Activated CD4-positive, alpha-beta T cell treated with anti-CD3 and anti-CD28 coated beads, Interleukin-2, amount 50 U/mL, for 4 hours (primary cell): ENCODE measurements around the gene IL1R1.
A peak's percentile ranks its signal among the peaks of the same experiment; 100 is the strongest.

Experiments used
- DNase-seq, 2 experiments: peaks; one replicate each; pipeline ENCODE4 v3.0.0-alpha.2; 2020

IL1R1 gene

DNA sequence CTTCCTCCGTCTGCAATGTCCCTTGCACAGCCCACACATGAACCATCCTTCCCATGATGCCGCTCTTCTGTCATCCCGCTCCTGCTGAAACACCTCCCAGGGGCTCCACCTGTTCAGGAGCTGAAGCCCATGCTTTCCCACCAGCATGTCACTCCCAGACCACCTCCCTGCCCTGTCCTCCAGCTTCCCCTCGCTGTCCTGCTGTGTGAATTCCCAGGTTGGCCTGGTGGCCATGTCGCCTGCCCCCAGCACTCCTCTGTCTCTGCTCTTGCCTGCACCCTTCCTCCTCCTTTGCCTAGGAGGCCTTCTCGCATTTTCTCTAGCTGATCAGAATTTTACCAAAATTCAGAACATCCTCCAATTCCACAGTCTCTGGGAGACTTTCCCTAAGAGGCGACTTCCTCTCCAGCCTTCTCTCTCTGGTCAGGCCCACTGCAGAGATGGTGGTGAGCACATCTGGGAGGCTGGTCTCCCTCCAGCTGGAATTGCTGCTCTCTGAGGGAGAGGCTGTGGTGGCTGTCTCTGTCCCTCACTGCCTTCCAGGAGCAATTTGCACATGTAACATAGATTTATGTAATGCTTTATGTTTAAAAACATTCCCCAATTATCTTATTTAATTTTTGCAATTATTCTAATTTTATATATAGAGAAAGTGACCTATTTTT, 35.4 kb downstream of the IL1R1 start:
- no peak for DNase-seq

DNA sequence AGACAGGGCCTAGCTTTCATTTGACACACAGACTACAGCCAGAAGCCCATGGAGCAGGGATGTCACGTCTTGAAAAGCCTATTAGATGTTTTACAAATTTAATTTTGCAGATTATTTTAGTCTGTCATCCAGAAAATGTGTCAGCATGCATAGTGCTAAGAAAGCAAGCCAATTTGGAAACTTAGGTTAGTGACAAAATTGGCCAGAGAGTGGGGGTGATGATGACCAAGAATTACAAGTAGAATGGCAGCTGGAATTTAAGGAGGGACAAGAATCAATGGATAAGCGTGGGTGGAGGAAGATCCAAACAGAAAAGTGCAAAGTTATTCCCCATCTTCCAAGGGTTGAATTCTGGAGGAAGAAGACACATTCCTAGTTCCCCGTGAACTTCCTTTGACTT, 36.5 kb downstream of the IL1R1 start:
- DNase-seq, result no peak

DNA sequence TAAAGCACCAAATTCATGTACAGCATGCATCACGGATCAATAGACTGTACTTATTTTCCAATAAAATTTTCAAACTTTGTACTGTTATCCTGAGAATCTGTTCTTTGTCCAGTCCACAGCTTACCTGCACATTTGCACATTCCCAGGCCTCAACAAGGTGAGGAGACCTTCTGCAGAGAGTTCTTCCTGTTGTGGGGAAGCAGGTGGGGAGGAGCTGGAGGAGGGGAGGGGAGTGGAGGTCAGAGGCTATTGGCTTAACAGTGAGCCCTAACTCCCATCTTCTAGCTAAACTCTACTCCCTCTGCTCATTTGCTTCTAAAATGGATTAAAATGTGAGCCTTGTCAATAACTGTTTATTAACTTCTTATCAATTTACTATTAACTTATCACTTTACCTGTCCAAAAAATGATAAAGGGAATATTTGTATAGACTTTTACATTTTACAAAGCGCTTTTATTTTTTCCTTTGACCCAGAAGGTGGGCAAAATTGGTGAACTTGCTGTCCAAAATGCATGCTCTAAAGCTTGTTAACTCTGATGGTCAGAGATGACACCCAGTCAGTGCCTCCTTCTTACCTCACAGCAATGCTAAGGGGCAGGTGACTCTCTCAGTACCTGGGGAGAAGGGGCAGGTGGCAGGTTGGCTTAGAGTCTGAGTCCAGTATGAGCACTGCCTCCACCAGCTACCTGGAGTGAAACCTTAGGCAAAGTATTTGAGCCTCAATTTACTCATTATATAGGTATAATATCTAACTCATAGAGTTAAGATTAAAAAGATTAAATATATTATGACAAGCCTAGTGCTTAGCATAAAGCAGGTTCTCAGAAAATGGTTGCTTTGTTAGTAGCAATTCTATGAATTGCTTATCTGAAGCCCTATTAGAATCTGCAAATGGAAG, 37.5 kb downstream of the IL1R1 start:
- no peak for DNase-seq

DNA sequence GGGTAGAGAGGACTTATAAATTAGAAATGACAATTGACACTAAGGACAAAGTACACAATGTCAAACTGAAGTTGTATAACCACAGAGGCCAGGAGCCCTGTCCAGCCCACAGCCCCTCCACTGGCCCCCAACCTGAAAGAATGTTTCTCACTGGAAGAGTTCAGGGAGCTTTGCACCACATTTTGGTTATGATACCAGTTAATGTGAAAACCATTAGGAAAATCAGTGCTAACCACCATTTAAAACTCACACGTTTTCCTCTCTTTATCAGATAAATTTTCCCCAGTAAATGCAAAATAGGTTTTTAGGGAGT, 38.1 kb downstream of the IL1R1 start:
- no peak for DNase-seq

DNA sequence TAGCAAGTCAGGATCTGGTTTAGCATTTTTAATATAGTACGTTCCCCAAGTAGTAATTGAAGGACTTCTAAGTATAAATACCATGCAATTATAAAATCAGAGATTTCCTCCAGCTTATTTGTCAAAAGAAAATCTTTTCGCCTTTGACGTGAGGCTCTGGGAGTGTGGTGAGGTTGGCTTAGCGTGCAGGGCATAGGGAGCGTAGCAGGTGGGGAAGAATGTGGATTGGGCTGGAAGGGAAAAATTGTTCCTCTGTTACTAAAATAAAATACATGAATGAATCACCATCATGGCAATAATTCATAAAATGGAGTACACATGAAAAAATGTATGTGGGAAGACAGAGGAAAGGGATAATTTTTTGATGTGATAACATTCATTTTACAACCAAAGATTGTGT, 38.8 kb downstream of the IL1R1 start:
- DNase-seq, result no peak

DNA sequence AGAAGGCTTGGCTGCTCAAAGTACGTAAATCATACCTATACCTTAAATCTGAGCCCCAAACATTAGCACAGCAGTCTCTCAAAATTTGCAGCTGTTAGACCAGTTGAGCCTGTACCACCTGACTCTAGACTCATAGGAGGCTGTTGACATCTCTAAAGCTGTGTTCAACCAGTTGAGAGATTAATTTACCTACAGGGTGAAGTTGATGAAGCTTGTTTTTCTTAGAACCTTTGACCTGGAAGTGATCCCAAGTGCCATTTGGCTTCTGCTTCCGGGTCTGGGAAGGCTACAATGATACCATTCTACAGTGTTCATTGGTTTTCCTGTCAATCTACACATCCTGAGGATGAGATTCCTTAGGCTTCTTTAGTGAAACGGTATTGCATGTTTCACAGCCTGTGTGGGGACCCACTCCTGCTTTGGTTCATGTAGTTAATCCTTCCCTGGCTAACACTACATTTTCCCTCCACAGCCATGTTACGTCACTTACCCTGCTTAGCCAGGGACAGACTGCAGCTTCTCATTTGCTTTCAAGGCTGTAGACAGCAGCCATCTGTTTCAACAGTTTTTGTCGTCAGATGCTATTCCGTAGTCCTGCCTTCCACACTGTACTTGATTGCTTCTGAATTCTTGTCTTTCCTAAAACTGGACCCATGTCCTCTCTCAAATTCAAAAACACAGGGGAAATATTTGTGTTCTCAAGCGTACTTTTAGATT, 39.5 kb downstream of the IL1R1 start:
- DNase-seq, result no peak

DNA sequence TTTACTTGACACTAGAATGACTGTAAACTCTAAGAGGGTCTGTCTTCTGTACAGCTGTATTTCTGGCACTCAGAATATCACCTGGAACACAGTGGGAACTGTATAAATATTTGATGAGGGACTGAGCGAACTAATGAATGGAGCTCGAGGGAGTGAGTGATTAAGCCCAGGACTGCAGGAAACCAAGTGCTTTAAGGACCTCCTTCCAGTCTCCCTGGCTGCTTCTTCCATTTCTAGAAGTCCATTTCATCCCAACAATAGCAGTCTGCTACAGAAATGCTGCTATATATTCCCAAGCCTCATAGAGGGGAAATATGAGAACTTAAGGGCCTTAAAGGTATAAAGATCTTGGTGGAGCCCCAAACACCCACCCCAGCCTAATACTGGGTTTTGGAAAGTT, 41.5 kb downstream of the IL1R1 start:
- DNase-seq, result no peak

DNA sequence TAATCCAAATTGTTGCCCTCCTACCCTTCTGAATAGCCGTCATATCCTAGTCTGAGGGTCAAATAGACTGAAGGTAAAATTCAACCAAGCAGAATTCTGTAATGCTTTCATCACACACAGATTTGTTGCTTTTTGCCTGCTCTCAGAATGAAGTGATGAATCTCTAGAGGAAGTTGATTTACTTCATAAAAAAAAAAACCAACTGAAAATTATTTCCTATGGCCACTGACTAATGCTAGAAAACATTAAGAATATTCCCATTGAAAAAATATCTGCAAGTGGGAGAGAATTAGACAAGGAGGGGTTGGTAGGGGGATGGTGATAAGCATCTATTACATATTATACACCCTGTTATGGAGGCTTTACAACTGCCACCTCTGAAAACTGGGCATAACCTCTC, 42.0 kb downstream of the IL1R1 start:
- no peak for DNase-seq

DNA sequence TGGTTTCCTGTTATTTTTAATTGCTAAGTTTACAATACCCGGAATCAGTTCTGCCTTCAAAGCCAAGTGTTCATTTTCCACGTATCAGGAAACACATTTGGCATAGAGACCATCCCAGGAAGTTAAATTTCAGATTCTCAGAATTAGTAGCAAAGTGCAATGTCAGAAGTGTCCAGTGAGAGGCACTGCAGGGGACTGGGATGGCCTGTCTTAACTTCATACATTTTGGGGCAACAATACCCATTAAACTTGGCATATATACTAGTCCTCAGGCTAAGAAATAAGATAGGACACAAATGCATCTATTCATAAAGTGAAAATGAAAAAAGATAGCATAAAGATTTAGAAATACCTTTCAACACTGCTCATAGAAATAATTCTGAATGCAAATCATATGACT, 42.8 kb downstream of the IL1R1 start:
- DNase-seq, result no peak

DNA sequence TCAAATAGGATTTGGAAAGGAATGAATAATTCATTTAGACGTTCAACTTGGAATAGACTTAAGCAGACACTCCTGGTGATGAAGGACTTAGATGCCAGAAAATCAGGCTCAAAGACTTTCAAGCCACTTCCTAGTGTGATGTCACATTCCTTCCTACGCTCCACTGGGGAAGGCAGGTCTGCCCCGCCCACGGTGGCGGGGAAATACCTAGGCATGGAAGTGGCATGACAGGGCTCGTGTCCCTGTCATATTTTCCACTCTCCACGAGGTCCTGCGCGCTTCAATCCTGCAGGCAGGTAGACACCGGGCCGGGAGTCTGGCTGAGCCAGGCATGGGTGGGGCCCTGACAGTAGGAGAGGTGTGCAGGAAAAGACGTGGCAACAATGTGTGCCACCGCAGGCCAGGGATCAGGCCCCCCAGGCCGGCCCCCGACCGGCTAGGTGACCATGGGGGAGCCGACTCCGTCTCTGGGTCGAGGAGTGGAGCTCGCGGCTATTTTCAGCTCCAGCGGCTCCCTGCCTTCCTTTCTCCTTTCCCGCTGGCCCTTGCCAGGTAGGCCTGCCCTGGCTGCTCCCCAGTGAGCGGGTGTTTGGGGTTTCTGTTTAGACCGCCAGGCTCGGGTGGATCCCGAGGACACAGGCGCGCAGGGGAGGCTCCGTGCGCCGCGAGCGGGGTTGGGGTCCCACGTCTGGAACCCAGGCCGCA, 44.4 kb downstream of the IL1R1 start, which contains the start of gene IL1RL2:
Gene IL1RL2, plus strand, starts transcription at position 233 of the 705 bp plus-strand sequence. CDS start 845 bp downstream, outside the sequence.
- peak in 1 of 2 experiments; percentile 45 for DNase-seq

DNA sequence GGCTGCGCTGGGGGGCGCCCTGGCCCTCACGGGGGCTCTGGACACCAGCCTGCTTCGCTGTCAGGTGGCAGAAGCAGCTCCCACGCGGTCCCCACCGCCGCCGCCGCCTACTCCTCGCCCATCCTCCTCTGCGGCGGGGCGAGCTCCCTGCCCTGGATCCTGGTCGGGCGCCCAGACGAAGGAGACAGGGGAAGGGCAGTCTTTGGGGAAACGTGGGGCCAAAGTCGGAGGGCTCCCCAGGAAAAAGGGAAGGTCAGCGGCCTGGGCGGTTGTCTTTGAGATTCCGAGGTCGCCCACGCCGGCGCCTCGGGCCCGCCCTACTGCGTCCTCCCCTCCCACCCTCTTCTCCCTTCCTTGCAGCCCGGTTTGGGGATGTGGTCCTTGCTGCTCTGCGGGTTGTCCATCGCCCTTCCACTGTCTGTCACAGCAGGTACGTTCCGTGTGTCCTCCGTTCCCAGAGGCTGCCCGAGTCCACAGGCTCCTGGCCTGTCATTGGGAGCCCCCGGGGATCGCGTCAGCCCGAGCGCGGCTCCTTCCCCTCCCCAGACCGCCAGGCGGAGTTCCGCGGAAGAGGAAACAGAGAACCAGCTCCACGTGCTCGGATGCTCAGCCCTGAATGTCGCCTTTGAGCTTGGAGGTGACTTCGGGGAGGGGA, 45.1 kb downstream of the IL1R1 start:
- DNase-seq, result peak; percentile 55 to 58

DNA sequence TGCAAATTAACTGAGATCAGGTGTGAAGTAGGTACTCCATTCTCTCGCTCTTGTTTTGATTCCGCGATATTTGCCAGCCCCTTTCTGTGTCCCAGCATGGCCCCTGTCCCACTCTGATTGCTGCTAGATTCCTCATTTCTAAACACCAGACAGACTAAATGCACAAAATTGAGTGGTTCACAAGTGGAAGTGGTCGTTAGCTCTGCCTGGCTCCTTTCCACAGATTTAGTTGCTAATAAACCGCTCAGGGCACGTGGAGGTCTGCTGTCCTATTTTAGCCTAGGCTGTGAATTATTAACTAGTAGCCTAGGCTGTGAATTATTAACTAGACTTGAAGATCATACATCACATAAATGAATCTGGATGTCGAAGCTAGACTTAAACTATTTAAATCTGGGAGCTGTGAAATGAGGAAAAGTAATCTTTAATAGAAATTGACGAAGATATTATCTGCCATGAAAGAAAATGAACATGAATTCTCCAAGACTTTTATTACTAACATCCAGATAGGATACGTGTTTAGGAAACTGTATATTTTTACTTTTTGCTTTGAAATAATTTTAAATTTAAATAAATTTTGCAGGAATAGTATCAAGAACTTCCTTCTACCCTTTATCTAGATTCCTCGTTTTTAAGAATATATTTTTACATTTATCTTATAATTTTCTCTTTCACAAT, 48.0 kb downstream of the IL1R1 start:
- no peak for DNase-seq

DNA sequence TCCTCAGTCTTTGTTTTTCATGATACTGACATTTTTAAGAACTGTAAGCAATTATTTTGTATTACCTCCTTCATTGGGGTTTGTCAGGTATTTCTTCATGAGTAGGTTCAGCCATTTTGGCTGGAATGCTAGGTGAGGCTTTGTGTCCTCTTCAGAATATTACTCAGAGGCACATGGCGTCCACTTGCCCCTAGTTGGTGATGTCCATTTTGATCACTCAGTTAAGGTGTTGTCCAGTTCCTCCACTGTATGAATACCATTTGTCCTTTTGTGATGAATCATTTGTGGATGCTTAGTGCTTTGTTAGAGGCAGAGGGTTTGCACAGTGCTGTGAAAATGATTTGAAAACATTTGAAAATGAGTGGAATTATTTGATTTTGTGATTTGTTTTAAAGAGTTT, 49.0 kb downstream of the IL1R1 start:
- DNase-seq, result no peak

DNA sequence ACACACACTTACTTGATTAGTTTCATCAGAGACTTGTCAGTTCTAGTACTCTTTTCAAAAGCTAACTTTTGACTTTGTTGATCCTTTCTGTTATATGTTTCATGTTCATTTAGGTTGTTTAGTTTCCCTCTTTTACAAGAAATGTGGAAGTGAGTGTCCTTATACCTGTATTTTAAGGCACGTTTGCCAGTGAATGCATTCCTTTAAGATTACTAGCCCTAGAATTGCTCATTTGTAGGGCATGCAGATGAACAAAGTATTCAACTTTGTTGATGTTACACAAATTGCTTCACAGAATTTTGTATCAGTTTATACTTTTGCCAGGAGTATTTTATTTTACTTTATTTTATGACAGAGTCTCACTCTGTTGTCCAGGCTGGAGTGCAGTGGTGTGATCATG, 50.5 kb downstream of the IL1R1 start:
- no peak for DNase-seq

DNA sequence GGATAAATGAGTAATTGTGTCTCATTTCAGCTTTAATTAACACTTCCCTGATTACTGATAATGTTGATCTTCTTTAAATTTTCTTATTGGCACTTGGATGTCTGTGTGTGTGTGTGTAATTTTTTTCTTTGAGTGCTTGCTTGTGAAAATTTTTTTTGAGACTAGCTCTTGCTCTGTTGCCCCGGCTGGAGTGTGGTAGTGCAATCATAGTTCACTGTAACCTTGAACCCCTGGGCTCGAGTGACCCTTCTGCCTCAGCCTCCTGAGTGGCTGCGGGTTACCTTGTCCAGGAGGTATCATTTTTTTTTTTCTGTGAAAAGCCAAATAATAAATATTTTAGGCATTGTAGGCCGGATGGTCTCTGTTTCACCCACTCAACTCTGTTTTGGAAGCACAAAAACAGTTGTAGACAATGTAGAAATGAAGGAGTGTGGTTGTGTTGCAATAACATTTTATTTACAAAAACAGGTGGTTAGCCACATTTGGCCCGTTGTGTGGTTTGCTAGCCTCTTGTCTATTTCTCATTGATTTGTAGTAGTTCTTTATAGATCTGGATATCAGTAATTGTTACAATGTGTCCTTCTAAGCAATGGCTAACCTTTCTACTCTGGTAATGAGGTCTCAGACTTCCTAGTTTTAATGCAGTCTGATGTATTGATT, 52.2 kb downstream of the IL1R1 start:
- DNase-seq, result no peak

DNA sequence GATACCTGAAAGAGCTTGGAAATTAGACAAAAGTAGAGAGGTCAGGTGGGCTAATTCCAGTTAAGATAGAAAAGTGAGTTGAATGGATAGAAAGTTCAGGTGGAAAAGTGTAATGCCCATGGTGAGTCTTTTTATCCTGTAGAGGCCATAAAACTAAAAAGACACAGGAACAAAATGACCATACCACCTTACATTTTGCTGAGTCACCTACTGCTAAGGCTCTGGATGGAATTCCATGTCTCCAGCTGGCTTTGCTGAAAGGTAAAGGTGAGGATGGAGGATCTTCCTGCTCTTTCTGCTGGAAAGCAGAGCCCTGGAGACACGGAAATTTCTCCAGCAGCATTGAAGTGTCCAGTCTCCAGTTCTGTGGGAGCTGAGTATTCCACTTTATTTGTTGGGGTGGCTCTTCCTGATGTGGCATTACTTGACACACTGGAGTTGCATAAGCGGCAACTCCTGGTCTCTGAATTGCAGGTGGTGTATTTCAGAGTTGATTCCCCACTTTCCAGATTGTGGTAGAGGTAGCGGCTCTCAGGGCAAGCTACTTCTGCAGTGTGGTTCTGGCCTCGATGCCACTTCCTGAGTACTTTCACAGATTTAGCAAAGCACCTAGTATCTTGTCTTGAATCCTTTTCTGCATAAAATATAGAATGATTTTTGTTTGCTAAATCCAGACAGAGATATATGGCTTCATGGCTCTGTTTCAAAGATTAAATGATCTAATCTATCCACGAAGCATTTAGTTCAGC, 55.0 kb downstream of the IL1R1 start:
- no peak for DNase-seq

DNA sequence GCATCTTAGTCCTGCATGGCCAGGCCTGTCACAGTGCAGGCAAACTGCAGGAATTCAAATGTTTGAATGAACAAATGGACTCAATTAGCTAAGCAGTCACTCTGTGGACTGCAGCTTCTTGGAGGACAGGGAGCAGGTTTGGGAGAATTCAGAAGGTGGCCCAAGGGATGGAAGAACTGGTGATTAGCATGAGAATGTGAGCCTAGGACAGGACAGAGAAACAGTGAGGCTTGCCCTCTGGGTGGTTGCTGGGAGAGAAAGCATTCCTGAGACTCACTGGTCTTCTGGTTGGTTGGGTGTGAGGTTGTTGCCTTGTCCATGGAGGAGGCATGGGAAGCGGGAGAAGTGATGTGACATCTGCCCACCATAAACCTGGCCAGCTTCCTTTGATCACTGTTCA, 58.0 kb downstream of the IL1R1 start:
- DNase-seq, result no peak

DNA sequence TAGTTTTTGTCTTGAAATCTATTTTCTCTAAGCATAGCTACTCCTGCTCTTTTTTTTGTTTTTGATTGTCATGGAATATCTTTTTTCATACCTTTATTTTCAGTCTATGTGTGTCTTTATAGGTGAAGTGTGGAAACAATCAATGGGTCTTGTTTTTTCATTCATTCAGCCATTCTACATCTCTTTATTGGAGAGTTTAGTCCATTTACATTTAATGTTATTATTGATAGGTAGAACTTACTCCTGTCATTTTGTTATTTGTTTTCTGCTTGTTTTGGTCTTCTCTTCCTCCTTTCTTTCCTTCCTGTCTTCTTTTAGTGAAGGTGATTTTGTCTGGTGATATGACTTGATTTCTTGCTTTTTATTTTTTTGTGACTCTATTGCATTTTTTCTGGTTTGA, 62.1 kb downstream of the IL1R1 start:
- DNase-seq, result no peak

DNA sequence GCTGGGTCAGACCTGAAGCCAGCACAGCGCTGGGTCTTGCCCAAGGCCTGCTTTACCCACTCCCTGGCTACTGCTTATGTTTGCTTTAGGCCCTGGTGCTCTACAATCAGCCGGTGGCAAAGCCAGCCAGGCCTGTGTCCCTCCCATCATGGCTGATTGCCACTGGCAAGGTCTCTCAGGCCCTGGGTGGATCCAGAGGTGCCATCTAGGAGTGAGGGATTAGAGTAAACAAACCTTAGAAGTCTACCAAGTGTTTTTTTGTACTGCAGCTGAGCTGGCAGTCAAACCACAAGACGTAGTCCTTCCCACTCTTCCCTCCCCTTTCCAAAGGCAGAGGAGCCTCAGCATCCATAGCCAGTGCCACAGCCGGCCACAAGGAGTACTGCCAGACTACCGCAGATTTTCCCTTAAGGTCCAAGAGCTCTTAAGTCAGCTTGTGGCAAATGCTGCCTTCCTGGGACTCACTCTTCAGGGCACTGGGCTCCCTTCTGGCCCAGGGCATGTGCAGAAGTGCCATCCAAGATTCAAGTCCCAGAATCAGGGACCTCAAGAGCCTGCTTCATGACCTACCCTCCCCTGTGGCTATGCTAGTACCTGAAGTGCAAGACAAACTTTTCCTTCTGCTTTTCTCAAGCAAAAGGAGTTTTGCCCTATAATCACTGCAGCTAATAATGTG, 64.3 kb downstream of the IL1R1 start:
- DNase-seq, result no peak

DNA sequence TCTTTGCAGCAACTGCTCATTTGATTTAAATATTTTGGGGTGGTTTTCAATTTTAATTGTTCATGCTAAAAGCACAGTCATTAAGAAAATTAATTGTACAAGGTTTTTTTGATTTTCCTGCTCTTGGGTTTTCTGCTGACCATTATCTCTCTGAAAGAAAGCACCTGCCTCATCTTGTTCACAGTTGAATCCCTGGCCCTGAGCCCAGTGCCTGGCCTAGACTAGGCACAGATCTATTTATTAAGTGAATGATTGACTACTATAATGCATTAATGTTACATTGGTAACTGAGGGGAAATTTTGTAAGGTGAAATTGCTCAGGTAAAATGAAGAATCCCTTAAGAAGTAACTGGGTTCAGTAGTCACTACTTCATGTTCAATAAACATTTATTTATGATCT, 66.2 kb downstream of the IL1R1 start:
- DNase-seq, result no peak
